GM21717 (cell line): Measurements from ENCODE around the gene USF1.
"Not testable (repeated sequence)": the region's sequence is repeated elsewhere in the genome, so short reads cannot be mapped to it uniquely, and the experiment has no call there.

Experiments used
- ATAC-seq: cut with Tn5 transposase; IDR thresholded peaks from one replicate; pipeline ENCODE4 v1.9.1; 2021; ENCODE audit warnings: mild to moderate bottlenecking, moderate library complexity; ENCODE audit not compliant: unreplicated experiment

USF1 gene

GRCh38 chr1:161048949-161049722, 3.4 kb upstream of the USF1 start:
- no peak for ATAC-seq

GRCh38 chr1:161047436-161048420, 2.0 kb upstream of the USF1 start:
- ATAC-seq, result no peak

GRCh38 chr1:161046605-161047228, 940 bp upstream of the USF1 start:
- peak; percentile 33 for ATAC-seq

- ATAC-seq, result peak; percentile 30
These were observed 655 bp downstream of the USF1 start for GRCh38 chr1:161044908-161045735.

DNA sequence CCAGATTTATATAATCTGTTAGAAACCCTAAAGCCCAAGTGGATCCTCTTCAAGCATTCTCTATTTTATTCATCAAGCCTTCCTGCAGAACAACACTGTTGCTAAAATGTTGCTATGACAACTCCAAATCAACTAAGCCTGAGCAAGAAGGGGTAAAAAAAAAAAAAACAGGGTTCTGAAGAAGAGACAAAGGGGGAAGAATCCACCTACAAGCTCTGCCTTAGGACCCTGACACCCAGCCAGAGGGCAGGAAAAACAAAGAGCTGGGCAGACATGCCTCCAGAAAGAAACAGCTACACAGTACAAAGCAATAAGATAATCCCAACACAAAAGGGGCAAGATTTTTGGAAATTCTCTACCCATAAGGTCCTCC, 1.3 kb downstream of the USF1 start:
- no peak for ATAC-seq

GRCh38 chr1:161039546-161039945, 6.2 kb downstream of the USF1 start:
- ATAC-seq, result no peak

DNA sequence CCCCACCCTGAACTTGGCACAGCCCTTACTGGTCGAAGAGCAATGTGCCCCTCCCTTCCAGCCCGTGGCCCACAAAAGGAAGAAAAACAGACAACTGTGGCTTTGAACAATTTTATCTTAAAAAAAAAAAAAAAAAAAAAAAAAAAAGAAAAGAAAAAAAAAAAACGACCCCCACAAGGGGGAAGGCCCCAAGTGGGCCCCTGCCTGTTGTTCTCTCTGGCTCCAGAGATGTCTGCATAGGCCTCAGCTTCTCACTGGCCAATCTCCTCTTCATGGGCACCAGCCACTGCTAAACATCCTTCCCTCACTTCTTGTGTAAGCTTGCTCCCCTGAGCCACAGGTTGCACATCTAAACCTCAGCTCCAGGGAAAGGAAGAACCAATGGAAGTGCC, 6.6 kb downstream of the USF1 start:
- no peak for ATAC-seq

DNA sequence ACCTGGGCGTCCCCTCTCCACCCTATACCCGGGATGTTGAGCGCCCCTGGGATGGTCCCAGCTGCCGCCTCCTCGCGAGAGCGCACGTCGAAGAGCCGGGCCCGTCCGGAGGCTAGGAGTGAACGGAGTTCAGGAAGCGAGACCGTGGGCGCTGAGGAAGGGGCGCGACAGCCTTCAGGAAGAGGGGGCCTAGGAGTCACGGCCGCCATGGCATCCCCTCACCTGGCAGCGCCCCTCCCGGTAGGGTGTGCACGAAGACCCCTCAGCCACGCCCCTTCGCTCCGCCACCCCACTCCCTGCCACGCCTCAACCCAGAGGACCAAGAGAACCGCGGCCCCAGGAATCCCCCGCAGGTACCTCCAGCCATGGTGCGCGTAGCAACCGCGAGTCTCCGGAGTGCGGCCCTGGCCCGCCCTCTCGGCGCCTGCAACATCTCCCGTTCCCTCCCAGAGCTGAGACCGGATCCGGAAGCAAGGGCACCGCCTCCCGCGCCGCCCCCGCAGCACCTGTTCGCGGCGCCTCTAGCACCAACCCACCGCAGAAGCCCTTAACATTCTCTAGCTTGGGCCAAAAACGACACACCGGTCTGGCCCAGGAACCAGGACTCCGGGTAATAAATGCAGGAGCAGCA, 7.1 kb downstream of the USF1 start, which contains the start of gene TSTD1:
Gene TSTD1, minus strand, starts transcription at position 442 of the 631 bp plus-strand sequence. Its CDS starts 75 bp downstream, at position 367.
- peak; percentile 75 for ATAC-seq

DNA sequence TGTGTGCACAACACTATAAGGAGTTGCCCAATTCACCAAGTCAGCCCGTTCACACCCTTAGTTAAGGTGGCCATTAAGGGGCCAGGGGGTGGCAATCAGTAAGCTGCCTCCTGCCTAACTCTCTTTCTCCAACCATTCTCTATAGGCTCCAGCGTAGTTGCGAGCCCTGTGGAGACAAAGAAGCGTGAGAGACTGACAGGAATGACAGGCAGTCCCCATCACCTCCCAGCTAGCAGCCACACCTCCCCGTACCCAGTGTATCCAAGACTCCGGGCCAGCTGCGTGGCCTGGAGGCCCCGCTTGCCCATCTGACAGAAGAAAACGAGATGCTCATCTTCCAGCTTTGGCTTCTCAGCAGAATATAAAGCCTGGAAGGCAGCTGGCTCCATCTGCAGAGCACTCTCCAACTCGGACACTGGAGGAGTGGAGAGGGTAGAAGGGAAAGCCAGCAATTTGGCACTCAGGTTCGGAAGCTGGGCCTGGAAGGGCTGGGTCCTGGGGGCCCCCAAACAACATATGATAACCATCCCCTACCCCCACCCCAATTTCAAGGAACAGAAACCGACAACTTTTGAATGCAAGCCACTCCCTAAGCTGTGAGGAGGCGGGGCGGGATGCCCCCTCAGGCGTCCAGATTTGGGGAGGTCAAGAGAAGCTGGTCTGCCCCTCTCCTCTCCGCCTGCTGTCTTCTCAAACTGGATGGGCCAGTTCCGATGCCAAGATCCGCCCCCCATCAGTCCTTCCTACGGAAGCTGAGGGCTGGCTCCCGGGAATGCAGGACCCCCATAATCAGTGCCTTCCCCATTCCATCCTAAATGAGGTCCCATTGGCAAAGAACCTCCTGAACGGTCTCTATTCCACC, 7.9 kb downstream of the USF1 start:
- ATAC-seq, result no peak

DNA sequence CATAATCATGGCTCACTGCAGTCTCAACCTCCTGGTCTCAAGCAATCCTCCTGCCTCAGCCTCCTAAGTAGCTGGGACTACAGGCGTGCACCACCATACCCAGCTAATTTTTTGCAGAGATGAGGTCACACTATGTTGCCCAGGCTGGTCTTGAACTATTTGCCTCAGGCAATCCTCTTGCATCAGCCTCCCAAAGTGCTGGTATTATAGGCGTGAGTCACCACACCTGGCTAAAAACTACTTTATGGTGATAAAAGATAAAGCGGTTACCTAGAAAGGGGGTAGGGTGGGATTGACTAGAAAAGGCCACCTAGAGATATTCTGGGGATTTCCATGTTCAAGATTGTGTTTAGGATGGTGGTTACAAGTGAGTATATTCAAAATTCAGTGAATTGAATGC, 12.0 kb downstream of the USF1 start:
- no peak for ATAC-seq

GRCh38 chr1:161032409-161032808, 13.4 kb downstream of the USF1 start:
- no peak for ATAC-seq

DNA sequence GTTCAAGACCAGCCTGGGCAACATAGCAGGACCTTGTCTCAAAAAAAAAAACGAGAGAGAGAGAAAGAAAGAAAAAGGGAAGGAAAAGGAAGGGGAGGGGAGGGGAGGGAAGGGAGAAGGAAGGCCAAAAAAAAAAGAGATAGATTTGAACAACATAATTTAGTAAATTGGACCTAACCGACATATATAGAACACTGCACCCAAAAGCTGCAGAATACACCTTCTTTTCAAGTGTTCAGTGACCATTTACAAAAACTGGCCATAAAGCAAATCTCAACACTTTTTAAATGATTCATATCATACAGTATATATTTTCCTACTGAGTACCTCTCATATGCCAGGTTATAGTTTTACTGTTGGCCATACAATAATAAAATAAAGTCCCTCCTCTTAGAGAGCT, 13.9 kb downstream of the USF1 start:
- ATAC-seq, result no peak

DNA sequence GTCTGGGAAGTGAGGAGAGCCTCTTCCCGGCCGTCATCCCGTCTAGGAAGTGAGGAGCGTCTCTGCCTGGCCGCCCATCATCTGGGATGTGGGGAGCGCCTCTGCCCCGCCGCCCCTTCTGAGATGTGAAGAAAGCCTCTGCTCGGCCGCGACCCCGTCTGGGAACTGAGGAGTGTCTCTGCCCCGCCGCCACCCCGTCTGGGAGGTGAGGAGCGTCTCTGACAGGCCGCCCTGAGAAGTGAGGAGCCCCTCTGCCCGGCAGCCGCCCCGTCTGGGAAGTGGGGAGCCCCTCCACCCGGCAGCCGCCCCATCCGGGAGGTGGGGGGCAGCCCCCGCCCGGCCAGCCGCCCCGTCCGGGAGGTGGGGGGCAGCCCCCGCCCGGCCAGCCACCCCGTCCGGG, 16.3 kb downstream of the USF1 start:
- not testable (repeated sequence) for ATAC-seq

GRCh38 chr1:161026954-161027353, 18.8 kb downstream of the USF1 start:
- ATAC-seq, result not testable (repeated sequence)

- ATAC-seq, result not testable (repeated sequence)
These were observed 23.3 kb downstream of the USF1 start for GRCh38 chr1:161022432-161022831.

DNA sequence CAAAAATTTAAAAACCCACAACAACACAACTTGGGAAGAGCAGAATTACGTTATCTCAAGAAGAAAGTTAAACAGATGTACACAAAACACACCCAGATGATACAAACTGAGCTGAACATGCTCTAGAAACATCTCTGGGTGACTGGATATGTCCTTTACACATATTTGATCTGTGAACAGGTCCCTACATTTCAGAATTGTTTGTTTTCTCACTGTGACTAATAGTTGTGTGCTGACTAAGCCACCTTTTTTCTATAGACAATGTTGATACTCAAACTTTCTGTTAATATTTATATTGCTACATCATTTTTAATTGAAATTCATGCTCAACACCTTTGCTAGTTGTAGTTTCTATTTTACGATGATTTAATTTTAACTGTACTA, 23.8 kb downstream of the USF1 start:
- no peak for ATAC-seq

DNA sequence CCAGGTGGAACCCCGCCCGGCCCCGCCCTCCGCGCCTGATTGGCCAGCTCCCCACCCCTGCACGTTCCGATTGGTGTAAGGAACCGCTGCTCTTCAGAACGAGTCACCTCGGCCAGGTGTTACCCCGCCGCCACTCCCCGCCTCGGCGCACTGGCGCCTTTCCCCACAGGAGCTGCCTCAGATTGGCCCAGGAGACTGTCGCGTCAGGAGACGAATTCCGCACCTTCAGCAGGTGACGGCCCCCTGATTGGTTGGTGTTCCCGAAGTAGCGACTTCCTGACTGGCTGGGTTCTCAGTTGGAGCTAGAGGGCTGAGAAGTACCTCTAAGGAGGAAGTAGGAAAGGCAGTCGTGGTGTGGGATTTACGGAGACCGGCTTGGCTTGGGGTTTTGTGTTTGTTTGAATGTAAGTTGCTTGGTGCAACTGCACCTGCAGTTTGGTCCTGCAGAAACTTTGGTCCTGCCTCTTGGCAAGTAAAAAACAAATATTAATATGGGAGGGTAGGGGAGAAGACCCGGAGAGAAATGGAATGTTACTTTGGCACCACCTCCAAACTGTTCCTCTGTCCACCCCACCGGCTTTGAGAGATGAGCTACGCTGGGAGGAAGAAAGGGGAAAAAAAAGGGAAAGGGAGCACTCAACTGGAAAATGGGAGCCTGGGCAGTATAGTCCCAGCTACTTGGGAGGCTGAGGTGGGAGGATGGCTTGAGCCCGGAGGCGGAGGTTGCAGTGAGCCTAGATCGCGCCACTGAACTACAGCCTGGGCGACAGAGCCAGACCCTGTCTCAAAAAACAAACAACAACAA, 24.4 kb downstream of the USF1 start:
- ATAC-seq, result peak; percentile 74

DNA sequence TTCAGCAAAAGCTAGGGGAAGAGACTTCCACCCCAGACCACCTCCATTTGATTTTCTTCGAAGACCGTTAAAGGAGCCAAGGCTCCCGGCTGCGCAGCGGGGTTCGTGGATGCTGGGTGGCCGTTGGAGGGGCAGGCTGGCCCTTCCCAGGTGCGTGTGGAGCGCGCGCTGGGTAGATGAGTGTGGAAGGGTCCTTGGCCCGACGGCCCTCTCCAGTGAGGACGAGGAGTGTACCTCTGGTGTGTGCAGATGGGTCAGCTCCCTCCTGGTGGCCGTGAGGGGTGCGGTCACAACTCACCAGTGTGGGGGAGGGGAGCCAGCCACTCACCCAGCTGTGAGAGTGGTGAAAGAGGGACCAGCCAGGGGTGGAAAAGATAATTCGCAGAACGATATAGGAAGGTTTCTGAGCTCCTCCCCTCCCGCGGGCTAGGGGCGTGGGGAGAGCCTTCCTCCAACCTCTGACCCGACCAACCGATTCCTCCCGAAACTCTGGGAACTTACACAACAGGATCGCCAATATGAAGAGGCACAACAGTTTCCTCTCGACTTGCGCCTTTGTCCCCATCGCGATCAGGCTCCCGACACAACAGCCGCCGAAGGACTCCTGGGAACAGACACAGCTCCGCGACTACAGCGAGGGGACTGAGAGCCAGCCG, 25.1 kb downstream of the USF1 start, which contains the start of gene F11R:
Gene F11R, minus strand, starts transcription at position 644 of the 656 bp plus-strand sequence. Its CDS starts 79 bp downstream, at position 565.
- peak; percentile 34 for ATAC-seq
